GM10248 (cell line): Measurements from ENCODE around the gene BCKDK.

ENCODE experiments used
- CTCF ChIA-PET: fragments of 300-600 bp; sonication (Branson Sonifier 250); formaldehyde crosslinking; extraction: SDS; loops from one replicate; lab custom pipeline; 2021; ENCODE audit warnings: antibody characterized with exemption; lab: Yijun Ruan, JAX
- POLR2A ChIA-PET: fragments of 350-650 bp; sonication (Branson Sonifier 250); formaldehyde crosslinking; extraction: SDS; loops from one replicate; lab custom pipeline; 2020; ENCODE audit warnings: antibody characterized with exemption; lab: Yijun Ruan, JAX
- DNase-seq: peaks from one replicate; pipeline ENCODE4 v3.0.0; 2012; ENCODE audit errors: extremely low spot score
- TF ChIP-seq, protein P1 (sequence below): IDR thresholded peaks from 2 replicates; pipeline ENCODE4 v1.5.1; 2012; ENCODE audit warnings: mild to moderate bottlenecking, low read depth; ENCODE audit errors: extremely low read depth, missing control alignments, control extremely low read depth

The BCKDK gene

GRCh38 chr16:31114468-31114867 lies 6.3 kb downstream of the BCKDK start:
- ChIA-PET CTCF (interaction anchor here (1.1 to 2.2 kb wide), 4 partner anchors 15 to 130 kb away, joined by 3 to 10 read pairs (median 6); no protein-coding TSS in a partner anchor), POLR2A (interaction anchor here (2.8 kb wide), 1 partner anchor 66 kb away, joined by 13 read pairs; the partner anchor contains the start of gene FUS)
- TF ChIP-seq, protein P1, sequence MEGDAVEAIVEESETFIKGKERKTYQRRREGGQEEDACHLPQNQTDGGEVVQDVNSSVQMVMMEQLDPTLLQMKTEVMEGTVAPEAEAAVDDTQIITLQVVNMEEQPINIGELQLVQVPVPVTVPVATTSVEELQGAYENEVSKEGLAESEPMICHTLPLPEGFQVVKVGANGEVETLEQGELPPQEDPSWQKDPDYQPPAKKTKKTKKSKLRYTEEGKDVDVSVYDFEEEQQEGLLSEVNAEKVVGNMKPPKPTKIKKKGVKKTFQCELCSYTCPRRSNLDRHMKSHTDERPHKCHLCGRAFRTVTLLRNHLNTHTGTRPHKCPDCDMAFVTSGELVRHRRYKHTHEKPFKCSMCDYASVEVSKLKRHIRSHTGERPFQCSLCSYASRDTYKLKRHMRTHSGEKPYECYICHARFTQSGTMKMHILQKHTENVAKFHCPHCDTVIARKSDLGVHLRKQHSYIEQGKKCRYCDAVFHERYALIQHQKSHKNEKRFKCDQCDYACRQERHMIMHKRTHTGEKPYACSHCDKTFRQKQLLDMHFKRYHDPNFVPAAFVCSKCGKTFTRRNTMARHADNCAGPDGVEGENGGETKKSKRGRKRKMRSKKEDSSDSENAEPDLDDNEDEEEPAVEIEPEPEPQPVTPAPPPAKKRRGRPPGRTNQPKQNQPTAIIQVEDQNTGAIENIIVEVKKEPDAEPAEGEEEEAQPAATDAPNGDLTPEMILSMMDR = no peak
- DNase-seq = no peak

GRCh38 chr16:31117384-31118222 lies 9.4 kb downstream of the BCKDK start, which contains the start of gene KAT8:
KAT8 (plus strand) TSS chr16:31117664; CDS start chr16:31117682, 18 bp downstream.
- TF ChIP-seq, protein P1 = no peak
- DNase-seq = peak; percentile 99
- POLR2A ChIA-PET = interaction anchor here (0.5 to 1.7 kb wide), 17 partner anchors 12 to 329 kb away, joined by 3 to 23 read pairs (median 5); partner anchors contain the start of genes FUS, ZNF646 and ZNF668
- CTCF ChIA-PET = interaction anchor here (0.7 to 2.8 kb wide), 11 partner anchors 12 to 343 kb away, joined by 3 to 24 read pairs (median 3); partner anchors contain the start of gene HSD3B7

GRCh38 chr16:31118223-31119155 lies 10.3 kb downstream of the BCKDK start:
- ChIA-PET CTCF (interaction anchor here (0.7 to 3.0 kb wide), 9 partner anchors 11 to 339 kb away, joined by 3 to 24 read pairs (median 3); no protein-coding TSS in a partner anchor), POLR2A (interaction anchor here (0.5 to 1.7 kb wide), 9 partner anchors 11 to 330 kb away, joined by 3 to 23 read pairs (median 5); partner anchors contain the start of gene FUS)
- no peak for DNase-seq
- TF ChIP-seq, protein P1 = no peak

DNA sequence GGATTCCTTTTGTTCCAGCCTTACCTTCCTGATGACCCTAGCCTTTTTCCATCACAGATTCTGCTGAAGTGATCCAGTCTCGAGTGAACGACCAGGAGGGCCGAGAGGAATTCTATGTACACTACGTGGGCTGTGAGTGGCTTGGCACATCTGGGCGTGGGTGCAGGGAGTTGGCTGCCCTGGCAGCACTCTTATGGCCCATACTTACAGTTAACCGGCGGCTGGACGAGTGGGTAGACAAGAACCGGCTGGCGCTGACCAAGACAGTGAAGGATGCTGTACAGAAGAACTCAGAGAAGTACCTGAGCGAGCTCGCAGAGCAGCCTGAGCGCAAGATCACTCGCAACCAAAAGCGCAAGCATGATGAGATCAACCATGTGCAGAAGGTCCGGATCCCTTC lies 11.9 kb downstream of the BCKDK start:
- ChIA-PET POLR2A (no interaction called here), CTCF (interaction anchor here (1.8 to 3.0 kb wide), 3 partner anchors 9 to 22 kb away, joined by 5 to 16 read pairs (median 14); no protein-coding TSS in a partner anchor)
- DNase-seq = no peak
- TF ChIP-seq, protein P1 = no peak

- ChIA-PET POLR2A (no interaction called here), CTCF (interaction anchor here (8.5 kb wide), 1 partner anchor 15 kb away, joined by 68 read pairs; no protein-coding TSS in a partner anchor)
- no peak for DNase-seq
- TF ChIP-seq, protein P1 = no peak
These were observed 17.7 kb downstream of the BCKDK start for GRCh38 chr16:31125844-31126243.

DNA sequence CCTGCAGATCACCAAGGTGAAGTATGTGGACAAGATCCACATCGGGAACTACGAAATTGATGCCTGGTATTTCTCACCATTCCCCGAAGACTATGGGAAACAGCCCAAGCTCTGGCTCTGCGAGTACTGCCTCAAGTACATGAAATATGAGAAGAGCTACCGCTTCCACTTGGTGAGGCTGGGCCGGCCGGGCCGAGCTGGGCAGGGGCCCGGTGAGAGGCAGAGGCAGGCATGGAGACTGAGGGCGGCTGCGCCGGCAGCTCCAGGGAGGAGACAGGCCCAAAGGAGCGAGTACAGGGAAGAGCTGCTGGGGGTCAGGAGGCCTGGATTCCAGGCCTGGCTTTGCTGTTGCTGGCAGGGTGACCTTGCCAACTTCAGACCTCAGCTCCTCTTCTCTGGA lies 19.0 kb downstream of the BCKDK start:
- TF ChIP-seq, protein P1 = no peak
- DNase-seq = no peak
- ChIA-PET CTCF (interaction anchor here (0.7 to 8.5 kb wide), 2 partner anchors 14 to 331 kb away, joined by 3 to 68 read pairs; no protein-coding TSS in a partner anchor), POLR2A (no interaction called here)
